GM12891 (cell line): ENCODE measurements around the gene PEAK1.

Experiments used
- PAX5 ChIP-seq: IDR thresholded peaks from 2 replicates; pipeline ENCODE4 v1.6.1; 2011; ENCODE audit warnings: low read length, moderate library complexity, mild to moderate bottlenecking; ENCODE audit not compliant: insufficient read depth, severe bottlenecking
- POLR2A ChIP-seq: IDR thresholded peaks from 2 replicates; pipeline ENCODE4 v1.6.1; 2011; ENCODE audit warnings: low read depth, low read length, control low read depth
- POLR2AphosphoS5 ChIP-seq: IDR thresholded peaks from 2 replicates; pipeline ENCODE4 v1.6.1; 2011; ENCODE audit warnings: low read depth, low read length, control low read depth

- TF ChIP-seq PAX5, result no peak
- no peak for TF ChIP-seq POLR2A
- no peak for TF ChIP-seq POLR2AphosphoS5
These were observed 65.8 kb downstream of the PEAK1 start for GRCh38 chr15:77354063-77354462.
